ENCODE measurements around the gene ABCC1. TPM values are rescaled to one million over a fixed set of nuclear protein-coding genes. Genes with fewer than 3 reads are reported as not detected.
"Not testable (repeated sequence)": the region's sequence is repeated elsewhere in the genome, so short reads cannot be mapped to it uniquely, and the experiment has no call there.

Gene ABCC1
- total RNA-seq, 1 experiment from 2014 or later: 46.3 TPM

GRCh38 chr16:16178455-16179162, 229.2 kb downstream of the ABCC1 start:
- TF ChIP-seq, protein P1, sequence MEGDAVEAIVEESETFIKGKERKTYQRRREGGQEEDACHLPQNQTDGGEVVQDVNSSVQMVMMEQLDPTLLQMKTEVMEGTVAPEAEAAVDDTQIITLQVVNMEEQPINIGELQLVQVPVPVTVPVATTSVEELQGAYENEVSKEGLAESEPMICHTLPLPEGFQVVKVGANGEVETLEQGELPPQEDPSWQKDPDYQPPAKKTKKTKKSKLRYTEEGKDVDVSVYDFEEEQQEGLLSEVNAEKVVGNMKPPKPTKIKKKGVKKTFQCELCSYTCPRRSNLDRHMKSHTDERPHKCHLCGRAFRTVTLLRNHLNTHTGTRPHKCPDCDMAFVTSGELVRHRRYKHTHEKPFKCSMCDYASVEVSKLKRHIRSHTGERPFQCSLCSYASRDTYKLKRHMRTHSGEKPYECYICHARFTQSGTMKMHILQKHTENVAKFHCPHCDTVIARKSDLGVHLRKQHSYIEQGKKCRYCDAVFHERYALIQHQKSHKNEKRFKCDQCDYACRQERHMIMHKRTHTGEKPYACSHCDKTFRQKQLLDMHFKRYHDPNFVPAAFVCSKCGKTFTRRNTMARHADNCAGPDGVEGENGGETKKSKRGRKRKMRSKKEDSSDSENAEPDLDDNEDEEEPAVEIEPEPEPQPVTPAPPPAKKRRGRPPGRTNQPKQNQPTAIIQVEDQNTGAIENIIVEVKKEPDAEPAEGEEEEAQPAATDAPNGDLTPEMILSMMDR (IDR thresholded peaks at IDR 0.05; ENCODE audit: unreplicated experiment): no peak
- Mint-ChIP-seq H3K27ac (ENCODE audit: unreplicated experiment) (no peak overlapping the region), H3K9me3 (ENCODE audit: low read depth, unreplicated experiment) (no peaks in the 10 kb centered on the region), H3K4me3 (ENCODE audit: low read depth, unreplicated experiment) (no peak overlapping the region), H3K4me1 (ENCODE audit: low read depth, unreplicated experiment) (no peaks in the 10 kb centered on the region), H3K27me3 (ENCODE audit: unreplicated experiment) (no peaks in the 10 kb centered on the region), H3K36me3 (ENCODE audit: insufficient read depth, unreplicated experiment) (no peaks in the 10 kb centered on the region)
- intact Hi-C loops (cut with micrococcal nuclease; ENCODE audit: unreplicated experiment): no loop called here
- CTCF ChIA-PET: no interaction called here
- no TSS peak for BruUV-seq (replicated peaks)
- no peak for DNase-seq

GRCh38 chr16:16181748-16182147, 232.3 kb downstream of the ABCC1 start:
- BruUV-seq (replicated peaks); H3K27me3 Mint-ChIP-seq (ENCODE audit: unreplicated experiment); DNase-seq; H3K36me3 Mint-ChIP-seq (ENCODE audit: insufficient read depth, unreplicated experiment); H3K9me3 Mint-ChIP-seq (ENCODE audit: low read depth, unreplicated experiment); H3K4me3 Mint-ChIP-seq (ENCODE audit: low read depth, unreplicated experiment); H3K27ac Mint-ChIP-seq (ENCODE audit: unreplicated experiment); H3K4me1 Mint-ChIP-seq (ENCODE audit: low read depth, unreplicated experiment); intact Hi-C loops (cut with micrococcal nuclease; ENCODE audit: unreplicated experiment): not testable (repeated sequence)
- CTCF ChIA-PET: interaction anchor here (0.6 kb wide), 1 partner anchor 511 kb away, joined by 3 read pairs; no protein-coding TSS in a partner anchor

- TF ChIP-seq, protein P1 (IDR thresholded peaks at IDR 0.05; ENCODE audit: unreplicated experiment): no peak
- H3K4me1 Mint-ChIP-seq (ENCODE audit: low read depth, unreplicated experiment): no peaks in the 10 kb centered on the region
- intact Hi-C loops (cut with micrococcal nuclease; ENCODE audit: unreplicated experiment): no loop called here
- CTCF ChIA-PET: interaction anchor here (0.6 to 0.9 kb wide), 2 partner anchors 10 to 26 kb away, joined by 4 to 5 read pairs; no protein-coding TSS in a partner anchor
- no peaks in the 10 kb centered on the region for H3K27me3 Mint-ChIP-seq (ENCODE audit: unreplicated experiment)
- no peaks in the 10 kb centered on the region for H3K9me3 Mint-ChIP-seq (ENCODE audit: low read depth, unreplicated experiment)
- no peak for DNase-seq
- no TSS peak for BruUV-seq (replicated peaks)
- no peak overlapping the region for H3K27ac Mint-ChIP-seq (ENCODE audit: unreplicated experiment)
- H3K4me3 Mint-ChIP-seq (ENCODE audit: low read depth, unreplicated experiment): no peak overlapping the region
- H3K36me3 Mint-ChIP-seq (ENCODE audit: insufficient read depth, unreplicated experiment): peaks cover 5% of the 10 kb centered on the region
Measured at GRCh38 chr16:16182918-16183317, 233.5 kb downstream of the ABCC1 start.

DNA sequence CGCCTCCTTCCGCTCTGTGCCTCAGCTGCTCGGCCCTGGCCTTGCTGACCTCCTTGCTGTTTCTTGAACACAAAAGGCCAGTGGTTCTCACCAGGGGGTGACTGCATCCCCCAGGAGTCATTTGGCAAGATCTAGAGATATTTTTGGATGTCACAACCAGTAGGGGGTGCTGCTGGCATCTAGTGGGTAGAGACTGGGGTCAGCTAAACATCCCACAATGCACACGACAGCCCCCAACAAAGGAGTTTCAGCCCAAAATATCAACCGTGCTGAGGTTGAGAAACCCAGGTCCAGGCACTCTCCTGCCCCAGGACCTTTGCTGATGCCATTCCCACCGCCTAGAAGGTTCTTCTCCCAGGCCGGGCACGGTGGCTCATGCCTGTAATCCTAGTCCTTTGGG, 234.1 kb downstream of the ABCC1 start:
- CTCF ChIA-PET: interaction anchor here (0.6 kb wide), 1 partner anchor 220 kb away, joined by 4 read pairs; no protein-coding TSS in a partner anchor
- BruUV-seq (replicated peaks): no TSS peak
- Mint-ChIP-seq H3K4me1 (ENCODE audit: low read depth, unreplicated experiment) (no peaks in the 10 kb centered on the region), H3K27ac (ENCODE audit: unreplicated experiment) (no peak overlapping the region), H3K4me3 (ENCODE audit: low read depth, unreplicated experiment) (no peak overlapping the region), H3K9me3 (ENCODE audit: low read depth, unreplicated experiment) (no peaks in the 10 kb centered on the region), H3K27me3 (ENCODE audit: unreplicated experiment) (no peaks in the 10 kb centered on the region), H3K36me3 (ENCODE audit: insufficient read depth, unreplicated experiment) (peaks cover 5% of the 10 kb centered on the region)
- TF ChIP-seq, protein P1 (IDR thresholded peaks at IDR 0.05; ENCODE audit: unreplicated experiment): no peak
- intact Hi-C loops (cut with micrococcal nuclease; ENCODE audit: unreplicated experiment): no loop called here
- DNase-seq: no peak

GRCh38 chr16:16184594-16184993, 235.2 kb downstream of the ABCC1 start:
- intact Hi-C loops (cut with micrococcal nuclease; ENCODE audit: unreplicated experiment): no loop called here
- no peaks in the 10 kb centered on the region for H3K27me3 Mint-ChIP-seq (ENCODE audit: unreplicated experiment)
- DNase-seq: no peak
- TF ChIP-seq, protein P1 (IDR thresholded peaks at IDR 0.05; ENCODE audit: unreplicated experiment): no peak
- H3K9me3 Mint-ChIP-seq (ENCODE audit: low read depth, unreplicated experiment): no peaks in the 10 kb centered on the region
- H3K36me3 Mint-ChIP-seq (ENCODE audit: insufficient read depth, unreplicated experiment): peaks cover 5% of the 10 kb centered on the region
- H3K4me3 Mint-ChIP-seq (ENCODE audit: low read depth, unreplicated experiment): no peak overlapping the region
- no peak overlapping the region for H3K27ac Mint-ChIP-seq (ENCODE audit: unreplicated experiment)
- no peaks in the 10 kb centered on the region for H3K4me1 Mint-ChIP-seq (ENCODE audit: low read depth, unreplicated experiment)
- BruUV-seq (replicated peaks): no TSS peak
- CTCF ChIA-PET: no interaction called here

All from Calu3 (cell line).